GM23338 (cell line): ENCODE data around the gene TMEM214. TPM values are rescaled to one million over a fixed set of nuclear protein-coding genes. Genes with fewer than 3 reads are reported as not detected.

ENCODE experiments used
- ATAC-seq: fragments of 200-7000 bp; cut with Tn5 transposase; 3 replicates; pipeline ENCODE4 v1.9.1; 2020
- DNase-seq: peaks from one replicate; pipeline ENCODE4 v3.0.0-alpha.2; 2015; ENCODE audit warnings: low spot score
- H2AFZ ChIP-seq: fragments of 200-600 bp; sonication (generic); 2 replicates; pipeline ENCODE4 v1.8.0; 2016; ENCODE audit warnings: antibody characterized with exemption, mild to moderate bottlenecking, moderate library complexity
- H3F3A ChIP-seq: fragments of 200-600 bp; sonication (generic); replicated peaks from 2 replicates; pipeline ENCODE4 v1.8.0; 2017; ENCODE audit warnings: antibody characterized with exemption, mixed run types, low read depth
- H3K27ac ChIP-seq: fragments of 200-600 bp; sonication (generic); 2 replicates; pipeline ENCODE4 v1.6.1; 2016; ENCODE audit warnings: low read depth
- H3K27me3 ChIP-seq: fragments of 200-600 bp; sonication (generic); 2 replicates; pipeline ENCODE4 v1.8.0; 2016; ENCODE audit warnings: mild to moderate bottlenecking, mixed run types, moderate library complexity; ENCODE audit not compliant: insufficient read depth
- H3K36me3 ChIP-seq: fragments of 200-600 bp; sonication (generic); 2 replicates; pipeline ENCODE4 v1.8.0; 2016; ENCODE audit warnings: mild to moderate bottlenecking; ENCODE audit not compliant: insufficient read depth
- H3K4me1 ChIP-seq: fragments of 200-600 bp; sonication (generic); 2 replicates; pipeline ENCODE4 v1.8.0; 2016; ENCODE audit warnings: mild to moderate bottlenecking, moderate library complexity; ENCODE audit not compliant: insufficient read depth
- H3K4me2 ChIP-seq: fragments of 200-600 bp; sonication (generic); 2 replicates; pipeline ENCODE4 v1.7.1; 2017; ENCODE audit warnings: mixed run types
- H3K4me3 ChIP-seq: fragments of 200-600 bp; sonication (generic); 2 replicates; pipeline ENCODE4 v1.6.1; 2016; ENCODE audit warnings: mixed run types
- H3K79me2 ChIP-seq: fragments of 200-600 bp; sonication (generic); replicated peaks from 2 replicates; pipeline ENCODE4 v1.8.0; 2017; ENCODE audit warnings: mild to moderate bottlenecking; ENCODE audit not compliant: insufficient read depth
- H3K9me2 ChIP-seq: fragments of 200-600 bp; sonication (generic); 2 replicates; pipeline ENCODE4 v1.8.0; 2017; ENCODE audit not compliant: insufficient read depth
- H4K20me1 ChIP-seq: fragments of 200-600 bp; sonication (generic); replicated peaks from 2 replicates; pipeline ENCODE4 v1.8.0; 2017; ENCODE audit warnings: mild to moderate bottlenecking; ENCODE audit not compliant: insufficient read depth
- H3K27ac Mint-ChIP-seq: 2 replicates; pipeline ENCODE4 v1.8.0; 2020; ENCODE audit warnings: inconsistent platforms, mild to moderate bottlenecking, moderate library complexity, mixed read lengths
- H3K27me3 Mint-ChIP-seq: 3 replicates; pipeline ENCODE4 v1.8.0; 2022; ENCODE audit warnings: low read depth, mild to moderate bottlenecking, moderate library complexity, mixed read lengths, inconsistent platforms; ENCODE audit not compliant: insufficient read depth, poor library complexity
- H3K36me3 Mint-ChIP-seq: 3 replicates; pipeline ENCODE4 v1.8.0; 2021; ENCODE audit warnings: low read depth, mild to moderate bottlenecking, inconsistent platforms, moderate library complexity, mixed read lengths
- H3K4me1 Mint-ChIP-seq: 3 replicates; pipeline ENCODE4 v1.8.0; 2020; ENCODE audit warnings: mild to moderate bottlenecking, inconsistent platforms, mixed read lengths
- H3K4me3 Mint-ChIP-seq: 3 replicates; pipeline ENCODE4 v1.8.0; 2021; ENCODE audit warnings: moderate library complexity, mild to moderate bottlenecking, inconsistent platforms, mixed read lengths
- H3K9me3 Mint-ChIP-seq: 3 replicates; pipeline ENCODE4 v1.8.0; 2020; ENCODE audit warnings: moderate library complexity, mild to moderate bottlenecking, inconsistent platforms, mixed read lengths
- CREB1 ChIP-seq: fragments of 250-450 bp; sonication (Bioruptor Pico); IDR thresholded peaks from 2 replicates; pipeline ENCODE4 v1.5.0; 2020; ENCODE audit warnings: low read depth, mild to moderate bottlenecking, moderate library complexity
- EZH2 ChIP-seq: fragments of 200-600 bp; sonication (generic); IDR thresholded peaks from one replicate; pipeline ENCODE4 v1.8.0; 2017; ENCODE audit warnings: antibody characterized with exemption, mild to moderate bottlenecking, low read depth; ENCODE audit not compliant: unreplicated experiment
- EZH2phosphoT487 ChIP-seq: fragments of 200-600 bp; sonication (generic); IDR thresholded peaks from one replicate; pipeline ENCODE4 v1.8.1; 2018; ENCODE audit warnings: antibody characterized with exemption; ENCODE audit not compliant: unreplicated experiment
- JUNB ChIP-seq: IDR thresholded peaks from one replicate; pipeline ENCODE4 v1.6.1; 2016; ENCODE audit warnings: antibody characterized with exemption; ENCODE audit not compliant: unreplicated experiment
- NANOG ChIP-seq: IDR thresholded peaks from 2 replicates; pipeline ENCODE4 v1.6.1; 2016; ENCODE audit warnings: antibody characterized with exemption, borderline replicate concordance
- POLR2AphosphoS5 ChIP-seq: IDR thresholded peaks from 2 replicates; pipeline ENCODE4 v1.6.1; 2016; ENCODE audit warnings: antibody characterized with exemption, low read depth
- STAT1 ChIP-seq: IDR thresholded peaks from one replicate; pipeline ENCODE4 v1.6.1; 2016; ENCODE audit warnings: antibody characterized with exemption; ENCODE audit not compliant: unreplicated experiment
- ZNF114 ChIP-seq: fragments of 250-450 bp; sonication (Bioruptor Pico); IDR thresholded peaks from 2 replicates; pipeline ENCODE4 v1.5.0; 2020; ENCODE audit warnings: mild to moderate bottlenecking, moderate library complexity
- ZNF331 ChIP-seq: fragments of 250-450 bp; sonication (Bioruptor Pico); IDR thresholded peaks from 2 replicates; pipeline ENCODE4 v1.5.0; 2020; ENCODE audit warnings: low read depth, mild to moderate bottlenecking, moderate library complexity
- polyA plus RNA-seq: library from polyadenylated mRNA; unstranded; fragments of >200 nt; fragmentation: Nextera tagmentation; extraction: Ambion mirVana; gene quantifications from 2 replicates; pipeline ENCODE4 v1.2.1, GENCODE V29; 2016
- total RNA-seq: library from RNA; depleted of rRNA; stranded (reverse); fragments of >200 nt; shearing (Covaris generic); gene quantifications from 2 replicates; pipeline ENCODE4 v1.2.3, GENCODE V29; 2014
- TF ChIP-seq, protein P1 (sequence below): IDR thresholded peaks from 2 replicates; pipeline ENCODE4 v1.6.1; 2016; ENCODE audit warnings: antibody characterized with exemption
- TF ChIP-seq, protein P2 (sequence below), 2 experiments: fragments of 200-600 bp in 1 of 2; sonication (generic) in 1 of 2; conservative IDR thresholded peaks; 2 replicates each; pipeline versions ENCODE4 v1.5.1 to v1.6.1; 2016 to 2017; ENCODE audit warnings: antibody characterized with exemption in 2 of 2, low read depth in 2 of 2, mild to moderate bottlenecking in 2 of 2, moderate library complexity in 1 of 2
- TF ChIP-seq, protein P3 (sequence below): fragments of 250-450 bp; sonication (Bioruptor Pico); IDR thresholded peaks from 2 replicates; pipeline ENCODE4 v1.5.0; 2020; ENCODE audit warnings: mild to moderate bottlenecking, moderate library complexity
- TF ChIP-seq, protein P4 (sequence below): IDR thresholded peaks from one replicate; pipeline ENCODE4 v1.6.1; 2018; ENCODE audit warnings: antibody characterized with exemption; ENCODE audit not compliant: unreplicated experiment

TMEM214 gene
- total and polyA plus RNA-seq, 2 experiments from 2014 or later = 18.4 to 36.5 TPM

DNA sequence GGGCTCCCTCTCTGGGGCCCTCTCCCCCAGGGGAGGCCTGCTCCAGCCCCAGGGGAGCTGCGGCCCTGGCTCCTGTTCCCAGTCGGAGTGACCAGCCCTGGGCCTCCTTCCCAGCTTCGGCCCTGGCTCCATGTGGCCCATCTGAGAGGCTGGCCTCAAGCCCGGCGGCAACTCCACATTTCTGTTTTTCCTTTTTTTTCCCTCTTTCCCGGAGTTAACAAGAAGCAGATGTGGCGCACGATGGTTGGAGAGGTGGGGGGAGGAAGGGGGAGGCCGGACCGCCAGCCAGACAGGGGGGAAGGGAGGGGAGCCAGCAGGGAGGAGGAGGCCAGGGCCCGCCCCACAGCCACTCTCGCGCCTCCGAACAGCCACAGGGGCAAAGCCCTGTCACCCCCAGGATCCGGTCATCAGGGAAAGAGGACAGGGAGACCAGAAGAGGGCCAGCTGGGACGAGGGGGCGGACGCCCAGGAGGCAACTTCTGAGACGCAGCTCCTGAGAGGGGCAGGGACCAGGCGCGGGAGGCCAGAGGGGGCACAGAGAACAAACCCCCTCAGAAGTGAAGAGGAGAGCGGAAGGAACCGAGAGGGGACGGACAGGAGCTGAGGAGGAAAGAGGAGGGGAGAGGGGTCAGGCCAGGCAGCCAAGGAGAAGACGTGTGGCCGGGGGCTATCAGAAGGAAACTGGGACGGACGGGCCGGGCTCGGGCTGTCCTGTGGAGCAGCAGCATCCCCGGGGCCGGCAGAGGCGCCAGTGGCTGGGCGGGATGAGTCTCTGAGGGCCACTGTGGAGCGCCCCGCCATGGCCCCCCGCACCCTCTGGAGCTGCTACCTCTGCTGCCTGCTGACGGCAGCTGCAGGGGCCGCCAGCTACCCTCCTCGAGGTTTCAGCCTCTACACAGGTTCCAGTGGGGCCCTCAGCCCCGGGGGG lies 45.8 kb downstream of the TMEM214 start, which contains the start of gene EMILIN1:
EMILIN1 (plus strand) TSS at position 349 of the 928 bp plus-strand sequence; CDS start at position 800, 451 bp downstream.
- peaks cover 24% of the 10 kb centered on the region for H3K4me1 Mint-ChIP-seq
- H3K79me2 ChIP-seq = no peaks in the 10 kb centered on the region
- peak within 1 kb of the TSS; percentile 38; the same call in 1 of the 2 replicates for H3K4me3 ChIP-seq
- no peaks in the 10 kb centered on the region for H3K9me3 Mint-ChIP-seq
- H3K36me3 ChIP-seq = no peaks in the 10 kb centered on the region
- H3K36me3 Mint-ChIP-seq = no peaks in the 10 kb centered on the region
- ATAC-seq (peak; percentile 38), DNase-seq (peak; percentile 56)
- H3K27me3 Mint-ChIP-seq = peaks cover 17% of the 10 kb centered on the region
- peak within 1 kb of the TSS; percentile 72 for H3K4me2 ChIP-seq
- TF ChIP-seq EZH2phosphoT487 (no peak), ZNF331 (CRISPR knock-in tag) (no peak), ZNF114 (CRISPR knock-in tag) (no peak), POLR2AphosphoS5 (no peak), CREB1 (no peak), JUNB (no peak), NANOG (no peak), EZH2 (no peak), STAT1 (no peak)
- TF ChIP-seq, protein P1, sequence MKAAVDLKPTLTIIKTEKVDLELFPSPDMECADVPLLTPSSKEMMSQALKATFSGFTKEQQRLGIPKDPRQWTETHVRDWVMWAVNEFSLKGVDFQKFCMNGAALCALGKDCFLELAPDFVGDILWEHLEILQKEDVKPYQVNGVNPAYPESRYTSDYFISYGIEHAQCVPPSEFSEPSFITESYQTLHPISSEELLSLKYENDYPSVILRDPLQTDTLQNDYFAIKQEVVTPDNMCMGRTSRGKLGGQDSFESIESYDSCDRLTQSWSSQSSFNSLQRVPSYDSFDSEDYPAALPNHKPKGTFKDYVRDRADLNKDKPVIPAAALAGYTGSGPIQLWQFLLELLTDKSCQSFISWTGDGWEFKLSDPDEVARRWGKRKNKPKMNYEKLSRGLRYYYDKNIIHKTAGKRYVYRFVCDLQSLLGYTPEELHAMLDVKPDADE = no peak
- TF ChIP-seq, protein P2, sequence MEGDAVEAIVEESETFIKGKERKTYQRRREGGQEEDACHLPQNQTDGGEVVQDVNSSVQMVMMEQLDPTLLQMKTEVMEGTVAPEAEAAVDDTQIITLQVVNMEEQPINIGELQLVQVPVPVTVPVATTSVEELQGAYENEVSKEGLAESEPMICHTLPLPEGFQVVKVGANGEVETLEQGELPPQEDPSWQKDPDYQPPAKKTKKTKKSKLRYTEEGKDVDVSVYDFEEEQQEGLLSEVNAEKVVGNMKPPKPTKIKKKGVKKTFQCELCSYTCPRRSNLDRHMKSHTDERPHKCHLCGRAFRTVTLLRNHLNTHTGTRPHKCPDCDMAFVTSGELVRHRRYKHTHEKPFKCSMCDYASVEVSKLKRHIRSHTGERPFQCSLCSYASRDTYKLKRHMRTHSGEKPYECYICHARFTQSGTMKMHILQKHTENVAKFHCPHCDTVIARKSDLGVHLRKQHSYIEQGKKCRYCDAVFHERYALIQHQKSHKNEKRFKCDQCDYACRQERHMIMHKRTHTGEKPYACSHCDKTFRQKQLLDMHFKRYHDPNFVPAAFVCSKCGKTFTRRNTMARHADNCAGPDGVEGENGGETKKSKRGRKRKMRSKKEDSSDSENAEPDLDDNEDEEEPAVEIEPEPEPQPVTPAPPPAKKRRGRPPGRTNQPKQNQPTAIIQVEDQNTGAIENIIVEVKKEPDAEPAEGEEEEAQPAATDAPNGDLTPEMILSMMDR (conservative IDR thresholded peaks at IDR 0.05; ENCODE audit: low read depth in 2 of 2) = no peak
- TF ChIP-seq, protein P3, sequence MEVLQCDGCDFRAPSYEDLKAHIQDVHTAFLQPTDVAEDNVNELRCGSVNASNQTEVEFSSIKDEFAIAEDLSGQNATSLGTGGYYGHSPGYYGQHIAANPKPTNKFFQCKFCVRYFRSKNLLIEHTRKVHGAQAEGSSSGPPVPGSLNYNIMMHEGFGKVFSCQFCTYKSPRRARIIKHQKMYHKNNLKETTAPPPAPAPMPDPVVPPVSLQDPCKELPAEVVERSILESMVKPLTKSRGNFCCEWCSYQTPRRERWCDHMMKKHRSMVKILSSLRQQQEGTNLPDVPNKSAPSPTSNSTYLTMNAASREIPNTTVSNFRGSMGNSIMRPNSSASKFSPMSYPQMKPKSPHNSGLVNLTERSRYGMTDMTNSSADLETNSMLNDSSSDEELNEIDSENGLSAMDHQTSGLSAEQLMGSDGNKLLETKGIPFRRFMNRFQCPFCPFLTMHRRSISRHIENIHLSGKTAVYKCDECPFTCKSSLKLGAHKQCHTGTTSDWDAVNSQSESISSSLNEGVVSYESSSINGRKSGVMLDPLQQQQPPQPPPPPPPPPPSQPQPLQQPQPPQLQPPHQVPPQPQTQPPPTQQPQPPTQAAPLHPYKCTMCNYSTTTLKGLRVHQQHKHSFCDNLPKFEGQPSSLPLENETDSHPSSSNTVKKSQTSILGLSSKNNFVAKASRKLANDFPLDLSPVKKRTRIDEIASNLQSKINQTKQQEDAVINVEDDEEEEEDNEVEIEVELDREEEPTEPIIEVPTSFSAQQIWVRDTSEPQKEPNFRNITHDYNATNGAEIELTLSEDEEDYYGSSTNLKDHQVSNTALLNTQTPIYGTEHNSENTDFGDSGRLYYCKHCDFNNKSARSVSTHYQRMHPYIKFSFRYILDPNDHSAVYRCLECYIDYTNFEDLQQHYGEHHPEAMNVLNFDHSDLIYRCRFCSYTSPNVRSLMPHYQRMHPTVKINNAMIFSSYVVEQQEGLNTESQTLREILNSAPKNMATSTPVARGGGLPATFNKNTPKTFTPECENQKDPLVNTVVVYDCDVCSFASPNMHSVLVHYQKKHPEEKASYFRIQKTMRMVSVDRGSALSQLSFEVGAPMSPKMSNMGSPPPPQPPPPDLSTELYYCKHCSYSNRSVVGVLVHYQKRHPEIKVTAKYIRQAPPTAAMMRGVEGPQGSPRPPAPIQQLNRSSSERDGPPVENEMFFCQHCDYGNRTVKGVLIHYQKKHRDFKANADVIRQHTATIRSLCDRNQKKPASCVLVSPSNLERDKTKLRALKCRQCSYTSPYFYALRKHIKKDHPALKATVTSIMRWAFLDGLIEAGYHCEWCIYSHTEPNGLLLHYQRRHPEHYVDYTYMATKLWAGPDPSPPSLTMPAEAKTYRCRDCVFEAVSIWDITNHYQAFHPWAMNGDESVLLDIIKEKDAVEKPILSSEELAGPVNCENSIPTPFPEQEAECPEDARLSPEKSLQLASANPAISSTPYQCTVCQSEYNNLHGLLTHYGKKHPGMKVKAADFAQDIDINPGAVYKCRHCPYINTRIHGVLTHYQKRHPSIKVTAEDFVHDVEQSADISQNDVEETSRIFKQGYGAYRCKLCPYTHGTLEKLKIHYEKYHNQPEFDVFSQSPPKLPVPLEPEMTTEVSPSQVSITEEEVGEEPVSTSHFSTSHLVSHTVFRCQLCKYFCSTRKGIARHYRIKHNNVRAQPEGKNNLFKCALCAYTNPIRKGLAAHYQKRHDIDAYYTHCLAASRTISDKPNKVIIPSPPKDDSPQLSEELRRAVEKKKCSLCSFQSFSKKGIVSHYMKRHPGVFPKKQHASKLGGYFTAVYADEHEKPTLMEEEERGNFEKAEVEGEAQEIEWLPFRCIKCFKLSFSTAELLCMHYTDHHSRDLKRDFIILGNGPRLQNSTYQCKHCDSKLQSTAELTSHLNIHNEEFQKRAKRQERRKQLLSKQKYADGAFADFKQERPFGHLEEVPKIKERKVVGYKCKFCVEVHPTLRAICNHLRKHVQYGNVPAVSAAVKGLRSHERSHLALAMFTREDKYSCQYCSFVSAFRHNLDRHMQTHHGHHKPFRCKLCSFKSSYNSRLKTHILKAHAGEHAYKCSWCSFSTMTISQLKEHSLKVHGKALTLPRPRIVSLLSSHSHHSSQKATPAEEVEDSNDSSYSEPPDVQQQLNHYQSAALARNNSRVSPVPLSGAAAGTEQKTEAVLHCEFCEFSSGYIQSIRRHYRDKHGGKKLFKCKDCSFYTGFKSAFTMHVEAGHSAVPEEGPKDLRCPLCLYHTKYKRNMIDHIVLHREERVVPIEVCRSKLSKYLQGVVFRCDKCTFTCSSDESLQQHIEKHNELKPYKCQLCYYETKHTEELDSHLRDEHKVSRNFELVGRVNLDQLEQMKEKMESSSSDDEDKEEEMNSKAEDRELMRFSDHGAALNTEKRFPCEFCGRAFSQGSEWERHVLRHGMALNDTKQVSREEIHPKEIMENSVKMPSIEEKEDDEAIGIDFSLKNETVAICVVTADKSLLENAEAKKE (CRISPR knock-in tag) = no peak
- TF ChIP-seq, protein P4, sequence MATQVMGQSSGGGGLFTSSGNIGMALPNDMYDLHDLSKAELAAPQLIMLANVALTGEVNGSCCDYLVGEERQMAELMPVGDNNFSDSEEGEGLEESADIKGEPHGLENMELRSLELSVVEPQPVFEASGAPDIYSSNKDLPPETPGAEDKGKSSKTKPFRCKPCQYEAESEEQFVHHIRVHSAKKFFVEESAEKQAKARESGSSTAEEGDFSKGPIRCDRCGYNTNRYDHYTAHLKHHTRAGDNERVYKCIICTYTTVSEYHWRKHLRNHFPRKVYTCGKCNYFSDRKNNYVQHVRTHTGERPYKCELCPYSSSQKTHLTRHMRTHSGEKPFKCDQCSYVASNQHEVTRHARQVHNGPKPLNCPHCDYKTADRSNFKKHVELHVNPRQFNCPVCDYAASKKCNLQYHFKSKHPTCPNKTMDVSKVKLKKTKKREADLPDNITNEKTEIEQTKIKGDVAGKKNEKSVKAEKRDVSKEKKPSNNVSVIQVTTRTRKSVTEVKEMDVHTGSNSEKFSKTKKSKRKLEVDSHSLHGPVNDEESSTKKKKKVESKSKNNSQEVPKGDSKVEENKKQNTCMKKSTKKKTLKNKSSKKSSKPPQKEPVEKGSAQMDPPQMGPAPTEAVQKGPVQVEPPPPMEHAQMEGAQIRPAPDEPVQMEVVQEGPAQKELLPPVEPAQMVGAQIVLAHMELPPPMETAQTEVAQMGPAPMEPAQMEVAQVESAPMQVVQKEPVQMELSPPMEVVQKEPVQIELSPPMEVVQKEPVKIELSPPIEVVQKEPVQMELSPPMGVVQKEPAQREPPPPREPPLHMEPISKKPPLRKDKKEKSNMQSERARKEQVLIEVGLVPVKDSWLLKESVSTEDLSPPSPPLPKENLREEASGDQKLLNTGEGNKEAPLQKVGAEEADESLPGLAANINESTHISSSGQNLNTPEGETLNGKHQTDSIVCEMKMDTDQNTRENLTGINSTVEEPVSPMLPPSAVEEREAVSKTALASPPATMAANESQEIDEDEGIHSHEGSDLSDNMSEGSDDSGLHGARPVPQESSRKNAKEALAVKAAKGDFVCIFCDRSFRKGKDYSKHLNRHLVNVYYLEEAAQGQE = no peak
- no peaks in the 10 kb centered on the region for H3K27me3 ChIP-seq
- peaks cover 5% of the 10 kb centered on the region for H3K4me1 ChIP-seq
- H3K9me2 ChIP-seq = no peaks in the 10 kb centered on the region
- no peaks in the 10 kb centered on the region for H3F3A ChIP-seq
- no peak within 1 kb of the TSS; the same call in 2 of the 3 replicates for H3K4me3 Mint-ChIP-seq
- H3K27ac ChIP-seq = no peak within 1 kb of the TSS
- H4K20me1 ChIP-seq = no peaks in the 10 kb centered on the region
- peak within 1 kb of the TSS; percentile 83 for H2AFZ ChIP-seq
- H3K27ac Mint-ChIP-seq = peak within 1 kb of the TSS; percentile 18; the same call in 1 of the 2 replicates
